Ectodermal cell (in vitro differentiated cells): ENCODE results near the gene AMDHD2.
"Not testable (repeated sequence)": the region's sequence is repeated elsewhere in the genome, so short reads cannot be mapped to it uniquely, and the experiment has no call there.

Experiments used
- H3K27ac ChIP-seq: 2 replicates; pipeline ENCODE4 v1.7.0; 2013; ENCODE audit warnings: mild to moderate bottlenecking, low read depth, low read length; ENCODE audit not compliant: insufficient read depth, poor library complexity, severe bottlenecking
- H3K27me3 ChIP-seq: 2 replicates; pipeline ENCODE4 v1.7.0; 2013; ENCODE audit warnings: mild to moderate bottlenecking, low read length; ENCODE audit not compliant: insufficient read depth, control insufficient read depth, poor library complexity, severe bottlenecking
- H3K36me3 ChIP-seq: one replicate; pipeline ENCODE4 v1.7.0; 2013; ENCODE audit warnings: low read length; ENCODE audit not compliant: control insufficient read depth, insufficient read depth
- H3K4me1 ChIP-seq: one replicate; pipeline ENCODE4 v1.7.0; 2013; ENCODE audit warnings: low read length; ENCODE audit not compliant: control insufficient read depth, insufficient read depth
- H3K4me3 ChIP-seq: 2 replicates; pipeline ENCODE4 v1.7.0; 2013; ENCODE audit warnings: low read depth, low read length, control low read depth; ENCODE audit not compliant: insufficient read depth
- H3K9me3 ChIP-seq: 2 replicates; pipeline ENCODE4 v1.7.0; 2013; ENCODE audit warnings: mild to moderate bottlenecking, low read length, moderate library complexity; ENCODE audit not compliant: control insufficient read depth
- WGBS, 2 experiments: methylation state at CpG; one replicate each; pipeline ENCODE4 v1.1.7; 2013; ENCODE audit warnings: missing lambda C conversion rate in 2 of 2; 5-methylcytosine and 5-hydroxymethylcytosine counted together

Gene AMDHD2

DNA sequence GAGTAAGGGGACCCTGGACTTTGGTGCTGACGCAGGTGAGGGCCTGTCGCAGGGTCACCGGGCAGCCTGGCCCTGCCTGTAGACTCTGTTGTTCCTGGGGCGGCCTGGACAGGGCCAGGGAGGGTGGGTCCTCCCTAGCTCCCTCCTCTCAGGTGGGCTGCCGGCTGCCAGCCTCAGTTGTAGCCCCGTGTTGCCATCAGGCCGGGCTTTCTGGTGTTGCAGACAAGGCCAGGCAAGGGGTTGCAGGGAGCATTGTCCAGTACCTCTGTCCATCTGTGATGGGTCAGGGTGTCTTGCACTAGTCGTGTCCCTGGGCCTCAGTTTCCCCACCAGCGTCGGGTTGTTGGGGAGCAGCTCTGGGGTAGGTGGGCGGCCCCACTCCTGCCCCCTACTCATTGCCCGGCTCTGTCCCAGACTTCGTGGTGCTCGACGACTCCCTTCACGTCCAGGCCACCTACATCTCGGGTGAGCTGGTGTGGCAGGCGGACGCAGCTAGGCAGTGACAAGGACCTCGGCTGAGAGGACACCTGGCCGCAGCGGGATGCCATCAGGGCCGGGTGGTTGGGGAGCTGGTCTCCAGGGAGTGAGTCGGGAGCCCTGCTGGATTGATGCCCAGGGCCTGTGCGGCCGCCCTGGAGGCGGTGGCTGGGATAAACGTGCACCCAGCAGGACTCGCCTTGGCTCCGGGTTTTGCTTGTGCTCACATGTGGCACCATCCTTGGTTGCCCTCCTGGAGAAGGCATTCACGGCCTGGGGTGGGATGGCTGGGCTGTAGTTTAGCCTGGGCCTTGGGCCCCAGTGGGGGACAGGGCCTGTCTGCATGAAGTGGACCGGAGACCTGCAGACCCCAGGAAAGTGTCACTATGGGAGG lies 9.1 kb downstream of the AMDHD2 start:
- 93% methylated on average over 32 of the region's 32 CpGs for WGBS, 2 experiments
- H3K27me3 ChIP-seq, result peaks cover 4% of the 10 kb centered on the region
- no peak overlapping the region for H3K4me3 ChIP-seq

DNA sequence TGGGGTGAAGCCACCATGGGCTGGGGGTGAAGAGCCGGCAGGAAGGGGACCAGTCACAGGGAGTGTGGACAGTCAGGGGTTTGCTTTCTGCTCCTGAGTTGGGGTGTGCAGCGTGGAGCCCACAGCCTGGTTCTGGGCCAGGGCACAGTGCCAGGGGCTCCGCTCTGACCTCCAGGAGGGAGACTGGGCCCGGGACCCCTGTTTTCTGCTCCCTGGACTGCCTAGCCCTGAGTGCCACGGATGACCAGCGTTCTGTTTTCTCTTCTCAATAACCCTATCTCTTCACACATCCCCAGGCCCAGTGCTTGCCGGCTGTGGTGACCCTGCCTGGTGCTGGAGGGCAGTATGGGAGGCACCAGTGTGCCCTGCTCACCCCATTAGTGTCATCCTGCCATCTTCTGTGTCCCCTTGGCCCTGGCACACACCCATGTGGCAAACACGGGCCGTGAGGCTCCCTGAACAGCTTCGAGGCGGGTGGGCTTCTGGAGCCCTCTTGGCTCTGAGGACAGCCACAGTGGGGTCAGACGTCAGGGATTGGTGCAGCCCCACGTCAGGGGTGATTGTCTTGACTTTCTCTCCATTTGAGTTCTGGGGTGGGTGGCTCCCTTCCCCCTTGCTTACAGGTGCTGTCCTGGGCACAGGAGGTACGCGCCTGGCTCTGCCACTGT lies 9.9 kb downstream of the AMDHD2 start:
- H3K4me3 ChIP-seq, result no peak overlapping the region
- no peaks in the 10 kb centered on the region for H3K4me1 ChIP-seq
- H3K9me3 ChIP-seq, result no peaks in the 10 kb centered on the region
- peaks cover 16% of the 10 kb centered on the region for H3K36me3 ChIP-seq
- 94 to 95% methylated on average over 15 of the region's 15 CpGs for WGBS, 2 experiments
- peaks cover 4% of the 10 kb centered on the region for H3K27me3 ChIP-seq
- H3K27ac ChIP-seq, result no peak overlapping the region

More for the DNA sequence above, 9.1 kb downstream of the AMDHD2 start:
- Histone ChIP-seq H3K4me1 (no peaks in the 10 kb centered on the region), H3K36me3 (peaks cover 21% of the 10 kb centered on the region), H3K27ac (no peak overlapping the region), H3K9me3 (no peaks in the 10 kb centered on the region)

DNA sequence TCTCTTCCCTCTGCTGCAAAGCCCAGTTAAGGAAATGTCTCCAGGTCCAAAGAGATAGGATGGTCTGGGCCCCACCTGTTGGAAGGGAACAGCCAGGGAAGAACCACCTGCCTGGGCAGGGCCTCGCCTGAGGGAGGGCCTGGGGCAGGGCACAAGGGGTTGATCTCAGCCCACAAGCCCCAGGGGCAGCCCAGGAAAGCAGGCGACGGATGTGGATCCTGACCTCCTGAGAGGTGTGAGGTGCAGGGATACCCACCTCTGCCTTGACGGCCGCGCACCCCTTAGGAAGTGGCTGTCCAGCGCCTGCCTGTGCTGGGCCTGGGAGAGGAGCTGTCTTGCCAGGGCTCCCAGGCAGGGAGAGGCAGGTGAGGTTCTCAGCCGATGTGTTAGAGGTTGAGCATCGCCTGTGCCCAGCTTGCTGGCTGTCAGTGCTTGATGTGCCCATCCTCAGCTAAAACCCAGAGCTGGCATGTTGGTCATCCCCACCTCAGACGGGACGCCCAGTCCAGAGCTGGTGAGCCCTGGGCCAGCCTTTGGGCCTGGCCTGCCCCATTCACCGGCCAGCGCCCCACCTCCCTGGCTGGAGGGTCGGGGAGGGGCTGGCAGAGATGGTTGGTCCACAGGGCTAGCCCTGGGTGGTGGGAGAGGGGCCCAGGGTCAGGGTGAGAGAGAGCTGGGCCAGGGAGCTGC lies 10.6 kb downstream of the AMDHD2 start:
- Histone ChIP-seq H3K36me3 (peaks cover 16% of the 10 kb centered on the region), H3K9me3 (no peaks in the 10 kb centered on the region), H3K27me3 (peaks cover 4% of the 10 kb centered on the region), H3K27ac (no peak overlapping the region), H3K4me3 (no peak overlapping the region), H3K4me1 (no peaks in the 10 kb centered on the region)
- WGBS, 2 experiments, result 81 to 82% methylated on average over 14 of the region's 14 CpGs

DNA sequence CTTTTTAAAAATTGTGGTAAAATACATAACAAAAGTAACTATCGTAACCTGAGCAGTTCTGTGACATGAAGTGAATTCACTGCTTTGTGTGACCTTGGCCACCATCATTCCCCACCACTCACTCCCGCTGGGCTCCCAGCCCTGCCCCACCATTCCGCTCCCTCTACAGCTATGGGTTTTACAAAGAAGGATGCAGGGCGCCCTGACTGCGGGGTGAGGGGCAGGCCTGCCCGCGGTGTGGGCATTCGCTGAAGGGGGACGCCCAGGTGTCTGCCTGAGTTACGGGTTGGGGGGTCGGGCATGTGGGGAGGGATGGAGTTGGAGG lies 11.2 kb downstream of the AMDHD2 start, which contains the start of gene CEMP1:
CEMP1 (minus strand) TSS at position 38 of the 325 bp plus-strand sequence. CDS start 335 bp downstream, outside the sequence.
- Histone ChIP-seq H3K27ac (no peak within 1 kb of the TSS), H3K27me3 (peaks cover 4% of the 10 kb centered on the region), H3K4me1 (no peaks in the 10 kb centered on the region), H3K36me3 (peaks cover 11% of the 10 kb centered on the region), H3K9me3 (no peaks in the 10 kb centered on the region), H3K4me3 (peak within 1 kb of the TSS; percentile 47)
- 9 to 11% methylated on average over 11 of the region's 11 CpGs for WGBS, 2 experiments

DNA sequence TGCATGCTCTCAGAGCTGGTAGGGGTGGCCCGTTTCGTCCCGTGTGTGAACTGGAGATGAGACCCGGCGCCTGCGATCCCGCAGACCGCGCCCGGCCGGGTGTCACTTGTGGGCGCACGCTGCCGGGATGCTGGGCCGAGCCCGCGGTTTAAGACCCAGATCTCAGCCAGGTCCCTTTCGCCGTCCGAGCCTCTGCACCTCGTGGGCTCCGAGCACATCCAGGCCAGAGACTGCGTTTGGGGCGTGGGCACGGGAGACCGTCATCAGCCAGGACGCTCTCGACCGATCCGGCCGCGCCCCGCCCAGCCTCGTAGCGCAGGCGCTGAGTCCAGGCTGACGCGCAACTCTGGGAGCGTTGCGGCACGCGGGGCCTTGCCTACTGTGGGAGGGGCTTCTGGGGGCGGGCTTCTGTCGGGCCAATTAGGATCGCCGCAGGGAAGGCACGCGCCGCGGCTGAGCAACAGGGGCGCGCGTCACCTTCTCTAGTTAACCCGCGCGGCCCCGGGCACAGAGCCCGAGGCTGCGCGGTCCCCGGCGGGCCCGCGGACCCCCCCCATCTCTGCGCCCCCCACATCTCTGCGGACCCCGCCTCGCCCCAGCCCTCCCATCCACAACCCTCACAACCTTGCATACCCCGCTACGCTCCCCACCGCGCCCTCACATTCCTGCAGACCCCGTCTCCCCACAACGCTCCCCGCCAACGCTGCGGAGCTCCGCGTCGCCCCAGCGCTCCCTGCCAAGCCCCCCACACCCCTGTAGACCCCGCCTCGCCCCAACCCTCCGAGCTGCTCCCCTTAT lies 11.7 kb downstream of the AMDHD2 start:
- no peak overlapping the region for H3K27ac ChIP-seq
- peaks cover 4% of the 10 kb centered on the region for H3K27me3 ChIP-seq
- peak overlapping the region; percentile 47 for H3K4me3 ChIP-seq
- no peaks in the 10 kb centered on the region for H3K4me1 ChIP-seq
- peaks cover 11% of the 10 kb centered on the region for H3K36me3 ChIP-seq
- H3K9me3 ChIP-seq, result no peaks in the 10 kb centered on the region
- WGBS, 2 experiments, result 0% methylated on average over 84 of the region's 84 CpGs

DNA sequence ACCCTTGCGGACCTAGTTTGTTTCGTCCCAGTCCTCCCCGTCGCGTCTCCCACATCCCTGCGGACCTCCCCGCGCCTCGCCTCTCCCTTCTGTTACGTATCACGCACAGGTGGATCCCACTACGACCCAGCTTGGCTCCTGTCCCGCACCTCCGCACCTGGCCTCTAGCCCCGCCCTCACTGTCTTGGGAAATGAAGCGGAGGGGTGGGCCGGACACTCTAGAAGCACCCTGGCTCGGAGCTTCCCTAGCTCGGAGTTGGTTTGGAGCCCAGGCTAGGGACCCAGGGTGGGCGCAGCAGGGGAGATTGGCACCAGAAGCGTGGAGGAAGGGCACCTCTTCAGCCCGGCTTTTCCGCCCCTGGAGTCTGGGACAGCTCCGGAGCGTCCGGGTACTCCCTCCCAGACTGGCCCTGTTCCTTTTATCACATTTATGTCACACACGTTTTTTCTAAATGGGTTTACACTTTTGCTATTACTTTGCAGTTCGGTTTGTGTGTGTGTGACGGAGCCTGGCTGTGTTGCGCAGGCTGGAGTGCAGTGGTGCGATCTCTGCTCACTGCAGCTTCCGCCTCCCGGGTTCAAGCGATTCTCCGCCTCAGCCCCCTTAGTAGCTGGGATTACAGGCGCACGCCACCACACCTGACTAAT lies 12.4 kb downstream of the AMDHD2 start:
- H3K27me3 ChIP-seq, result peaks cover 4% of the 10 kb centered on the region
- H3K27ac ChIP-seq, result no peak overlapping the region
- no peaks in the 10 kb centered on the region for H3K4me1 ChIP-seq
- H3K9me3 ChIP-seq, result no peaks in the 10 kb centered on the region
- peaks cover 10% of the 10 kb centered on the region for H3K36me3 ChIP-seq
- H3K4me3 ChIP-seq, result peak overlapping the region; percentile 47
- 9% methylated on average over 37 of the region's 37 CpGs for WGBS, 2 experiments

DNA sequence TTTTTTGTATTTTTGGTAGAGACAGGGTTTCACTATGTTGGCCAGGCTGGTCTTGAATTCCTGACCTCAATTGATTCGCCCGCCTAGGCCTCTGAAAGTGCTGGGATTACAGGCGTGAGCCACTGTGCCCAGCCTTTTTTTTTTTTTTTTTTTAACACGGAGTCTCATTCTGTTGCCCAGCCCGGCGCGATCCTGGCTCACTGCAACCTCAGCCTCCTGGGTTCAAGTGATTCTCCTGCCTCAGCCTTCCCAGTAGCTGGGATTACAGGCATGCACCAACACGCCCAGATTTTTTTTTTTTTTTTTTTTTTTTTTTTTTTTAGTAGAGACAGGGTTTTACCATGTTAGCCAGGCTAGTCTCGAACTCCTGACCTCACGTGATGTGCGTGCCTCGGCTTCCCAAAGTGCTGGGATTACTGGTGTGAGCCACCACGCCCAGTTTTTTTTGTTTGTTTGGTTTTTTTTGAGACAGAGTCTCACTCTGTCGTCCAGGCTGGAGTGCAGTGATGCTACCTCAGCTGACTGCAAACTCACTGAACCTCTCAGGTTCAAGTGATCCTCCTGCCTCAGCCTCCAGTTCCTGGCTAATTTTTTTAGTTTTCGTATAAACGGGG lies 13.1 kb downstream of the AMDHD2 start:
- not testable (repeated sequence) for H3K27ac ChIP-seq, H3K4me3 ChIP-seq, H3K36me3 ChIP-seq, H3K4me1 ChIP-seq, H3K27me3 ChIP-seq, H3K9me3 ChIP-seq
- WGBS, 2 experiments, result 65 to 68% methylated on average over 14 to 15 of the region's 16 CpGs

DNA sequence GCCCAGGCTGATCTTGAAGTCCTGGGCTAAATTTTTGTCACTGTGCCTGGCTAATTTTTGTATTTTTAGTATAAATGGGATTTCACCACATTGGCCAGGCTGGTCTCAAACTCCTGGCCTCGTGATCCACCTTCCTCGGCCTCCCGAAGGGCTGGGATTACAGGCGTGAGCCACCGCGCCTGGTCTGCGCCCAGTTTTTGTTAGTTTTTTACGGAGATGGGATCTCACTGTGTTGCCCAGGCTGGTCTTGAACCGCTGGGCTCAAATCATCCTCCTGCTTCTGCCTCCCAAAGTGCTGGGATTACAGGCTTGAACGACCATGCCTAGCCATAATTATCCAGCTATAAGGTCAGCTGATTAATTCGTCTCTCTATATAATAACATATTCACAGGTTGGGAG lies 13.7 kb downstream of the AMDHD2 start:
- H3K9me3 ChIP-seq, result no peaks in the 10 kb centered on the region
- H3K27me3 ChIP-seq, result peaks cover 4% of the 10 kb centered on the region
- H3K4me3 ChIP-seq, result no peak overlapping the region
- WGBS, 2 experiments, result 86 to 94% methylated on average over 10 of the region's 11 CpGs
- H3K4me1 ChIP-seq, result no peaks in the 10 kb centered on the region
- no peak overlapping the region for H3K27ac ChIP-seq
- H3K36me3 ChIP-seq, result no peaks in the 10 kb centered on the region

DNA sequence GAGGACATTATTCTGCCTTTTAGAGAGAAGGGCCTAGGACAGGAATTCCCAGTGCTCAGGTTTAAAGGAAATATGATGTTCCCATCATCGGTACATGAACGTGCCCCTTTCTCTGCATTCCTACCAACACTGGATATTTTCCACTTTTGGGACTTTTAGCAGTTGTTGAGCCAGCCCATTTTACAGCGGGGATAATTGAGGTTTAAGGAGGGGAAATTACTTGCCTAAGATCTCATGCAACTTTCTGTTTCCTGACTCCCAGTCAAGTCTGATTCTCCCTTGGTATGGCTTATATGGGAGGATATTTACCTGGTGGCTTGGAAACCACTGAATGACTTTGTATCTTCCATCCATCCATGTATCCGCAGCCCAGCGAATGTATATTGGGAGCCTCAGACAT lies 14.2 kb downstream of the AMDHD2 start:
- WGBS, 2 experiments, result 88 to 97% methylated on average over 4 to 5 of the region's 5 CpGs
- H3K27ac ChIP-seq, result not testable (repeated sequence)

More for the DNA sequence above, 14.2 kb downstream of the AMDHD2 start:
- not testable (repeated sequence) for H3K4me1 ChIP-seq, H3K4me3 ChIP-seq, H3K36me3 ChIP-seq, H3K9me3 ChIP-seq, H3K27me3 ChIP-seq
